NK-92 treated with Interleukin-12 subunit alpha and Interleukin-12 subunit beta, amount 100 ng/mL, for 24 hours (cell line): ENCODE data around the gene SUDS3.
"Not testable (repeated sequence)": the region's sequence is repeated elsewhere in the genome, so short reads cannot be mapped to it uniquely, and the experiment has no call there.

Experiments
- DNase-seq: peaks from one replicate; lab custom pipeline; 2025; lab: John Stamatoyannopoulos, UW

Gene SUDS3

GRCh38 chr12:118398524-118398923 lies 22.2 kb downstream of the SUDS3 start:
- DNase-seq: no peak

GRCh38 chr12:118398940-118399339 lies 22.6 kb downstream of the SUDS3 start:
- no peak for DNase-seq

GRCh38 chr12:118402251-118402650 lies 25.9 kb downstream of the SUDS3 start:
- no peak for DNase-seq

GRCh38 chr12:118404876-118405521 lies 28.6 kb downstream of the SUDS3 start:
- peak; percentile 1 for DNase-seq

- DNase-seq: not testable (repeated sequence)
Observed at GRCh38 chr12:118408241-118408640, 31.9 kb downstream of the SUDS3 start.

GRCh38 chr12:118409834-118410233 lies 33.5 kb downstream of the SUDS3 start:
- no peak for DNase-seq

- no peak for DNase-seq
Observed at GRCh38 chr12:118417942-118418341, 41.6 kb downstream of the SUDS3 start.

- no peak for DNase-seq
Observed at GRCh38 chr12:118418385-118419057, 42.2 kb downstream of the SUDS3 start.

GRCh38 chr12:118420673-118421072 lies 44.3 kb downstream of the SUDS3 start:
- no peak for DNase-seq

GRCh38 chr12:118424884-118425283 lies 48.5 kb downstream of the SUDS3 start:
- DNase-seq: no peak

GRCh38 chr12:118425364-118425763 lies 49.0 kb downstream of the SUDS3 start:
- DNase-seq: no peak

- DNase-seq: no peak
Observed at GRCh38 chr12:118427819-118428218, 51.5 kb downstream of the SUDS3 start.

- no peak for DNase-seq
Observed at GRCh38 chr12:118428643-118429042, 52.3 kb downstream of the SUDS3 start.

GRCh38 chr12:118429688-118430383 lies 53.5 kb downstream of the SUDS3 start:
- DNase-seq: no peak

GRCh38 chr12:118430516-118430915 lies 54.2 kb downstream of the SUDS3 start:
- DNase-seq: no peak

- no peak for DNase-seq
Observed at GRCh38 chr12:118432812-118433545, 56.6 kb downstream of the SUDS3 start.

- DNase-seq: no peak
Observed at GRCh38 chr12:118436002-118436730, 59.8 kb downstream of the SUDS3 start.

- DNase-seq: no peak
Observed at GRCh38 chr12:118436986-118437385, 60.6 kb downstream of the SUDS3 start.

- no peak for DNase-seq
Observed at GRCh38 chr12:118439068-118439467, 62.7 kb downstream of the SUDS3 start.

- DNase-seq: no peak
Observed at GRCh38 chr12:118446247-118446646, 69.9 kb downstream of the SUDS3 start.

GRCh38 chr12:118447181-118447580 lies 70.8 kb downstream of the SUDS3 start:
- no peak for DNase-seq

- no peak for DNase-seq
Observed at GRCh38 chr12:118448341-118448740, 72.0 kb downstream of the SUDS3 start.
